HK-2 (cell line): ENCODE data around the gene SLC26A4.
A peak's percentile ranks its signal among the peaks of the same experiment; 100 is the strongest.

Source experiments
- DNase-seq: peaks from one replicate; pipeline ENCODE4 v3.0.0-alpha.2; 2018; ENCODE audit not compliant: unreplicated experiment

SLC26A4 gene

GRCh38 chr7:107659666-107660065 lies 962 bp upstream of the SLC26A4 start:
- DNase-seq, result no peak

GRCh38 chr7:107661081-107661864 lies 645 bp downstream of the SLC26A4 start:
- peak; percentile 48 for DNase-seq

- DNase-seq, result no peak
Observed at GRCh38 chr7:107661865-107662379, 1.3 kb downstream of the SLC26A4 start.

GRCh38 chr7:107663196-107663595 lies 2.6 kb downstream of the SLC26A4 start:
- no peak for DNase-seq

GRCh38 chr7:107666790-107667189 lies 6.2 kb downstream of the SLC26A4 start:
- DNase-seq, result no peak

- no peak for DNase-seq
Observed at GRCh38 chr7:107667341-107667740, 6.7 kb downstream of the SLC26A4 start.

- no peak for DNase-seq
Observed at GRCh38 chr7:107668296-107668695, 7.7 kb downstream of the SLC26A4 start.

- no peak for DNase-seq
Observed at GRCh38 chr7:107672183-107672582, 11.6 kb downstream of the SLC26A4 start.

GRCh38 chr7:107676249-107676648 lies 15.6 kb downstream of the SLC26A4 start:
- DNase-seq, result no peak

- DNase-seq, result no peak
Observed at GRCh38 chr7:107678110-107678753, 17.6 kb downstream of the SLC26A4 start.

GRCh38 chr7:107680478-107680877 lies 19.9 kb downstream of the SLC26A4 start:
- DNase-seq, result no peak

GRCh38 chr7:107682886-107683285 lies 22.3 kb downstream of the SLC26A4 start:
- no peak for DNase-seq

- DNase-seq, result no peak
Observed at GRCh38 chr7:107684287-107684686, 23.7 kb downstream of the SLC26A4 start.

- DNase-seq, result no peak
Observed at GRCh38 chr7:107684947-107685463, 24.4 kb downstream of the SLC26A4 start.

- DNase-seq, result no peak
Observed at GRCh38 chr7:107686816-107687387, 26.3 kb downstream of the SLC26A4 start.

- DNase-seq, result peak; percentile 16
Observed at GRCh38 chr7:107687656-107688055, 27.0 kb downstream of the SLC26A4 start.

- DNase-seq, result no peak
Observed at GRCh38 chr7:107689553-107689952, 28.9 kb downstream of the SLC26A4 start.

- DNase-seq, result no peak
Observed at GRCh38 chr7:107690084-107690483, 29.5 kb downstream of the SLC26A4 start.

GRCh38 chr7:107690611-107691010 lies 30.0 kb downstream of the SLC26A4 start:
- DNase-seq, result no peak

- DNase-seq, result no peak
Observed at GRCh38 chr7:107691716-107692115, 31.1 kb downstream of the SLC26A4 start.

- DNase-seq, result no peak
Observed at GRCh38 chr7:107692501-107692900, 31.9 kb downstream of the SLC26A4 start.

GRCh38 chr7:107693396-107693795 lies 32.8 kb downstream of the SLC26A4 start:
- no peak for DNase-seq

GRCh38 chr7:107694386-107694785 lies 33.8 kb downstream of the SLC26A4 start:
- no peak for DNase-seq
